Activated CD8-positive, alpha-beta memory T cell treated with anti-CD3 and anti-CD28 coated beads for 48 hours (primary cell): ENCODE data around the gene PDZD2.

Source experiments
- DNase-seq, 3 experiments: peaks; one replicate each; pipeline ENCODE4 v3.0.0-alpha.2; 2020; ENCODE audit warnings: low read depth in 2 of 3, low spot score in 2 of 3

PDZD2 gene

GRCh38 chr5:31913808-31914207, 274.9 kb downstream of the PDZD2 start:
- DNase-seq, result no peak

GRCh38 chr5:31916327-31916726, 277.4 kb downstream of the PDZD2 start:
- DNase-seq, result no peak

DNA sequence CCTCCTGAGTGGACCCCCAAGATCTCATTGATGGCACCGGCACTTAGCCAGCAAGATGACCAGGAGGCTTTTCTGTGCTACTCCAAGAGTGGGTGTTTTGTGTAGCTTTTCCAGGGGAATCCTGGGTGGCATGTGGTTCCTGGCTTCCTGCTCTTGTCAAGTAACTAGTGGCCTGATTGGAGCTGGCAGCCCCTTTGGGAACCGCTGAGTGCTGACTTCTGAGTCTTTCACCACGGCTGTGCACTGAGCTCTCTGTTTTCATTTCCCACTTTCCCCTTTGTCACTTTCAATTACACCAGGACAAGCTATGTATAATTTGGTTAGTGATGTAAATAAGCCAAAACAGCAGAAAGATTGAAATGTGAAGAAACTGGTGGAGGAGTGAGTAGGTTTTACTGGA, 279.8 kb downstream of the PDZD2 start:
- DNase-seq, result no peak

- no peak for DNase-seq
These were observed 282.9 kb downstream of the PDZD2 start for GRCh38 chr5:31921852-31922305.

GRCh38 chr5:31924005-31924404, 285.1 kb downstream of the PDZD2 start:
- no peak for DNase-seq

- no peak for DNase-seq
These were observed 292.9 kb downstream of the PDZD2 start for GRCh38 chr5:31931874-31932273.

DNA sequence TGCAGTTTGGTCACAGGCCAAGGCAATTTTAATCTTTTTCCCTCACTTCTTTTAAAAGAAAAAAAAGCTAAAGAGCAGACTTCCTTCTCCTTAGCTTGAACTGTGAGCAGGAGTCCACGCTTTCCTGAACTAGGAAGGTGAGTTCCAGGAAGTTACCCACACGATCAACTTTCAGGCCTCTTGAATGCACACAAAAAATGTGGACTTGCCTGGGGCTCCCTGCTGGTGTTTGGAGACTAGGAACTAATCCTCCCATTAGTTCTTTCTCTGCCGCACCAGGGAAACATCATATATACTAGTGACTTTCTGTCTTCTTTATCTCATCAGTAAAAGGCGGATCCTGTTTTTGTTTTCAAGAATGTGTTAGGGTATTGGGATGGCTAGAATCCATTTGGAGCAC, 295.2 kb downstream of the PDZD2 start:
- no peak for DNase-seq

DNA sequence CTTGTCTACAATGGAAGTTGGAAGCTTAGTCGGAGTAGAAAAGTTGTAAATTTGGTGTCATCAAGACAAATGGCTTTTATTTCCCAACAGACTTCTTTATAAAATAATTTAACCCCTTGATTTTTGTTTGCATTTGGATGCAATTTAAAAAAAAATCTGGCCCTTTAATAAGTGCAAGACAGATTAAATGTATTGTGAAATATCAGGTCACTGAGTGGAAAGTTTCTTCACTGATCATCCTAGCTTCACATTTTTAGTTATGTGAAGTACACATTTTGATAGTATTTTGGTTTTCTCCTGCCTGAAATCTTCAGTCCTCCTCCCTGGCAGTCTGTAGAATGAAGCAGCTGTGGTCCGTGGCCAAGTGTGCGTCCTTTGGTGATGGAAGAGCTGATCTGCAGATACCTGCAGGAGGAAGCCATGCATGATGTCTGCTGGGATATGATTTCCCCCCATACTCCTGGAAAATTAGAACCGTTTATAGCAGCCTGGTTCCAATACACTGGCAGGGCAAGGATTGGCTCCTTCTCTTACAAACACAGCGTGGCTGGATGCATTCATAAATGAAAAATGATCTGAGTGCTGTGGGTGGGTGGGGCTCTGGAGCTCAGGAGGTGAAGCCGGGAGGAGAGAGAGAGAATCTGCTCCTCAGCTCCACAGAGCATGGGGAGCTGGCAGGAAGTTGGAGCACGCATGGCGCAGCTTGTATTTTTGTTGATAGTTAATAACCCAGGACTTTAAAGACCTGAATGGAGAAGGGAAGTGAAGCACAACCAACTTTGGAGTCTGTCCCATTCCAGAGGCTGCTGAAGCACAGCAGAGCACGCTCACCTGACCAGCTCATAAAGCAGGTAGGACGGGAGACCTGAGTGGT, 296.8 kb downstream of the PDZD2 start:
- DNase-seq, result no peak

DNA sequence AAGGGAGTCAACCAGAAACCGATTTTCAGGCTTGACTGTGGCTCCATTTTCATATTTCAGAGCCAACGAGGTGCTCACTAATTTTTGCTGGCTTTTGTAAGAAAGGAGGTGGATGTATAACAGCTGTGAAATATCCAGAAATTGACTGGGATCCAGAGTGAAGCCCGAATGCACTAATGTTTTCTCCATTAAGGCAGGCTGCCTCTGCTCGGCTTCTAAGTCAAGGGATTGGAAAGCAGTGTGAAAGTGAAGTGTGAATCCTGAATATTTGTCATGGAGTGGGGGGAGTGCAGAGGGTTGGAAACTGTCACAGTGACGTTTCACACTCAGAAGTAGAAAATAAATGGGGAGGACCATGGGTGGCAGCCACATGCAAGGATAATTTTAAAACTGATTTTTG, 297.8 kb downstream of the PDZD2 start:
- no peak for DNase-seq

DNA sequence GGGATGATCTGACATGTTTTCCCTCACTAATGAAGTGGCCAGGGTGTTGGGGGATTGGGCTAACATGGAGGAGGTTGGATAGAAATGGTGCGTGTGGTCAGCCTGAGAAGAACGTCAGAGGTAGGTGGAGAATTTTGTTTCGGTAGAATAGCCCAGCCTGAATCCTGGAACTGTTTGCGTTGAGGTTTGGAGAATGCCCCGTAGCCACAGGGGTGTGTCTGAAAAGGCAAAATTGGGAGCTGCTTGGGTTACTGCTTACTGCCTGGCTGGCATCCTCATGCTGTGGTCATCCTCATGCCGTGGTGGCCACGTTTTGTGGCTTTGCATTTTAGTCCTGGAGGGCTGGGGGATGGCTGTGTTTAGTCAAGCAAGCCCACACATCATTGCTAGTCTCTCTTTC, 298.3 kb downstream of the PDZD2 start:
- no peak for DNase-seq

DNA sequence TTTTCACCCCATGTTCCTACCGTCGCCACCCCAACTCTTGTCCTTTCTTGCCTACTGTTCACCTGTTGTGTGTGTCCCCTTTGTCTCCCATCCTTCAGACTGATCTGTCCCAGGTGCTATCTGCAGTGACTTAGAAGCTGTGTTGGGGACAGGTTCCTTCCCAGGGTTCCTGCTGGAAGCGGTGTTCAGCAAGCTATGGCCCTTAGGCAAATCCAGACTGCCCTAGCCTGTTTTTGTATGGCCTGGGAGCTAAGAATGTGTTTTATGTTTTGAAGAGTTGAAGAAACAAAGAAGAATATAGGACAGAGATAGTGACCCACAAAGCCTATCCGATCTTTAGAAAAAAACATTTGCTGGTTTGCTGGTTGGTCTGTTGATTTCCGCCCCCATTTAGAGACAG, 298.8 kb downstream of the PDZD2 start:
- no peak for DNase-seq

- DNase-seq, result no peak
These were observed 300.2 kb downstream of the PDZD2 start for GRCh38 chr5:31939151-31939550.

- DNase-seq, result no peak
These were observed 302.3 kb downstream of the PDZD2 start for GRCh38 chr5:31941151-31941755.

DNA sequence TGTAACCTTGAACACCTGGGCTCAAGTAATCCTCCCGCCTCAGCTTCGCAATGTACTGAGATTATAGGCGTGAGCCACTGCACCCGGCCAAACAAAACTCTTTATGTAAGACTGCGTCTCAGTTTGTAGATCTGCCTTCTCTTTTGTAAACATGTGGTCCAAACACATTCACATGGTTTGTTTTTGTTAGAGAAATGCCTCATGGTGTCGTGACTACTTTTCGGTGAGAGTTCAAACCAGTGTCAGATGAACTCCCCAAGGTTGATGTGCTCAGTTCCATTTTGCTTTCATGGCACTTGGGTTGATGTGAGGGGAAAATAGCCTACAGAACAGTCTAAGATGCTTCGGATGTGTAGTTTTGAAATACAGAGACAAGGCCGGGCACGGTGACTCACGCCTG, 303.6 kb downstream of the PDZD2 start:
- no peak for DNase-seq

GRCh38 chr5:31944684-31945445, 305.9 kb downstream of the PDZD2 start:
- DNase-seq, result no peak

DNA sequence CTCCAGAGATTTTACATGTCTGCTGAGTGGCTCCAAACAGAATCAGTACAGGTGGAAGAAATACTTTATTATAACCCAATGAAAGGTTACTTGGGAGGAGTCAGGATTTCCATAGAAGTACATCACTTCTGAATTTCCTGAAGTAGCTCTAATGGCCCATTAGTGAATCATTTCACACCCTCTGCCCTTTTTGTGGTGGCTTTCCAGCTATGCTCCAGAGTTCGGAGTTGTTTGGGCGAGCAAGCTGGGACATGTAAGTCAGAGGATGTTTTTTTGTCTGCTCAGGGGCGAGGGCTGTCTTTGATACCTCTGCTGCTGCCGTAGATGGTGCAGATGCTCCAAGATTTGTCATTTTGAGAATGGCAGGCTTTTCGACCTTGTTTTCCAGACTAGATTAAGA, 309.1 kb downstream of the PDZD2 start:
- DNase-seq, result no peak

GRCh38 chr5:31952067-31952466, 313.1 kb downstream of the PDZD2 start:
- DNase-seq, result no peak

DNA sequence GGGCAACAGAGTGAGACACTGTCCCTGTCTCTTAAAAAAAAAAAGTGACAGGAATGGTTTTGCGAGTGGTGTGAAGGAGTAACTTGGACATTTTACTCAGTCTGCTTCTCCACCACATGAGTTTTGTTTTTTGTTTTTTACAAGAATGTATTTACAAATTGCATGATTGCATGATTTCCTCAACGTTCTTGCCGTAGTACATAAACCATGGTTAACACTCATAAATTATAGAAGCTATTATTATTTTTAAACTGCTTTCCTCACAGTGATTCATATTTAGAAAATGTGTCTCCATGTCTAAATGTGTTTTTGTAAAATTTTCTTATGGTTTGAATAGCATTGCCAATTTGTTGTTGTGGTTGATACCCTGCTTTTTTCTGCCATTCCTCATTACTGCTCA, 315.2 kb downstream of the PDZD2 start:
- no peak for DNase-seq

GRCh38 chr5:31957151-31957550, 318.2 kb downstream of the PDZD2 start:
- no peak for DNase-seq

DNA sequence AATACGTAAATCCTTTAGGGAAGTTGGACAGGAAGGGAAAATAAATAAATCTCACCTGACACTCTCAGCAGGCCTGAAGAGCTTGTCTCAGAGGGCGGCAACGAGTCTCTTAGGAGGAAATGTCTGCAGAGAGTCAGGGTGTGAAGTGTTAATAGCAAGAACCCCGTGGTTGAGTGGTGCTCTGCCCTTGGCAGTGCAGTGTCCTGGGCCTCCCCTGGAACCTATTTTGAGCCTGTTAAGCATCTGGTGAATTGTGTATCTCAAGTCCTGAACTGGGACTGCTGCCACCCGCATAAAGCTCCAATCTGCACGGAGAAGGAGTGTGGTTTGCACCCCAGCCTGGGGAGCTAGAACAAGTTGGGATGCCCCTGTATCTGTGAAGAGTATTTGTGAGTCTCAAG, 323.4 kb downstream of the PDZD2 start:
- no peak for DNase-seq

DNA sequence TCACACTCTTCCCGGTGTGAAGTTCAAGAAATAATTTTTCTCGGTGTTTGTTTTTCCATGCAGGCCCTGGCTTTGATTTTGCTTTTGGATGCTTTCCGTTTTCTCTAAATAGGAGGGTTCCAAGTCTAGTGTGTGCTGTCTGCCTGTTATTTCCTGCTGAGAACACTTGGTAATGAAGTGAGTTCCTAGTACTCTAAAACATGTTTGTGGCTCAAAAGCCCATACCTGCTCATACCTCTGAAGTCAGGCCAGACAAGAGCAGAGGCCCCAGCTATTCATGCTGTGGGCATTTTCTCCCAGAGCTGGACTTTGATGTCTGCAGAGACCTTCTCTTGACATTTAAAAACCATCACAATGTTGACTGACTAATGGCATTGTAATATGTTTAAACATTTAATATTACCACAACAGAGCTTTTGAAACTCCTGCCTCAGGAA, 324.0 kb downstream of the PDZD2 start:
- no peak for DNase-seq
